Type B pancreatic cell (in vitro differentiated cells): ENCODE data around the gene ENTPD2. TPM values are rescaled to one million over a fixed set of nuclear protein-coding genes. Genes with fewer than 3 reads are reported as not detected.

Experiments
- DNase-seq: peaks from one replicate; pipeline ENCODE4 v3.0.0; 2021; ENCODE audit warnings: mixed read lengths; ENCODE audit not compliant: unreplicated experiment; ENCODE audit errors: extremely low spot score
- H3K27ac Mint-ChIP-seq: 2 replicates; pipeline ENCODE4 v1.8.0; 2021; ENCODE audit warnings: mild to moderate bottlenecking, mixed read lengths
- H3K27me3 Mint-ChIP-seq: 2 replicates; pipeline ENCODE4 v1.8.0; 2021; ENCODE audit warnings: mixed read lengths
- H3K36me3 Mint-ChIP-seq: 2 replicates; pipeline ENCODE4 v1.8.0; 2021; ENCODE audit warnings: mixed read lengths
- H3K4me1 Mint-ChIP-seq: one replicate; pipeline ENCODE4 v1.8.0; 2021; ENCODE audit warnings: mixed read lengths; ENCODE audit not compliant: unreplicated experiment
- H3K4me3 Mint-ChIP-seq: 2 replicates; pipeline ENCODE4 v1.8.0; 2021; ENCODE audit warnings: mild to moderate bottlenecking, mixed read lengths
- H3K9me3 Mint-ChIP-seq: 2 replicates; pipeline ENCODE4 v1.8.0; 2021; ENCODE audit warnings: mixed read lengths
- total RNA-seq: library from RNA; stranded (reverse); gene quantifications from 2 replicates; pipeline ENCODE4 v1.2.1, GENCODE V29; 2021; ENCODE audit warnings: low replicate concordance
- TF ChIP-seq, protein P1 (sequence below): fragments of 200-600 bp; sonication (generic); conservative IDR thresholded peaks from 2 replicates; pipeline ENCODE4 v1.5.0; 2021; ENCODE audit warnings: antibody characterized with exemption, mild to moderate bottlenecking

ENTPD2 gene
- total RNA-seq, 1 donor from 2014 or later, result 3.3 TPM

DNA sequence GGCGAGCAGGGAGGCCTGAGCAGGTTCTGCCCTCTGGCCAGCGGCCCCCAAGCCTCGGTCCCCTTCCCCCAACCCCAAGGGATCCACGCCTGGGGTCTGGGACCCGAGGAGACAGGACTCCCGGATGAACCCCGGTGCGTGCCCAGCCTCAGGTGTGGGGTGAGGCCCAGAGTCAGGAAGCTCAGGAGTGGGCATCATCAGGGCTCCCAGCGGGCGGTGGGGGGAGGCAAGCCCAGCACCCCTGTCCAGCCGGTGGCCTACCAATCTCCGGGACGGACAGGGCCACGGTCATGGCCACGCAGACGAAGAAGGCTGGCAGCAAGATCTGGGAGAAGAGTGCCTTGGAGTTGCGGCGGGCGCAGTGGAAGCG is 40.3 kb downstream of the ENTPD2 start:
- peaks cover 3% of the 10 kb centered on the region for H3K36me3 Mint-ChIP-seq
- H3K4me3 Mint-ChIP-seq, result no peak overlapping the region
- TF ChIP-seq, protein P1, sequence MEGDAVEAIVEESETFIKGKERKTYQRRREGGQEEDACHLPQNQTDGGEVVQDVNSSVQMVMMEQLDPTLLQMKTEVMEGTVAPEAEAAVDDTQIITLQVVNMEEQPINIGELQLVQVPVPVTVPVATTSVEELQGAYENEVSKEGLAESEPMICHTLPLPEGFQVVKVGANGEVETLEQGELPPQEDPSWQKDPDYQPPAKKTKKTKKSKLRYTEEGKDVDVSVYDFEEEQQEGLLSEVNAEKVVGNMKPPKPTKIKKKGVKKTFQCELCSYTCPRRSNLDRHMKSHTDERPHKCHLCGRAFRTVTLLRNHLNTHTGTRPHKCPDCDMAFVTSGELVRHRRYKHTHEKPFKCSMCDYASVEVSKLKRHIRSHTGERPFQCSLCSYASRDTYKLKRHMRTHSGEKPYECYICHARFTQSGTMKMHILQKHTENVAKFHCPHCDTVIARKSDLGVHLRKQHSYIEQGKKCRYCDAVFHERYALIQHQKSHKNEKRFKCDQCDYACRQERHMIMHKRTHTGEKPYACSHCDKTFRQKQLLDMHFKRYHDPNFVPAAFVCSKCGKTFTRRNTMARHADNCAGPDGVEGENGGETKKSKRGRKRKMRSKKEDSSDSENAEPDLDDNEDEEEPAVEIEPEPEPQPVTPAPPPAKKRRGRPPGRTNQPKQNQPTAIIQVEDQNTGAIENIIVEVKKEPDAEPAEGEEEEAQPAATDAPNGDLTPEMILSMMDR, result no peak
- no peak for DNase-seq
- no peaks in the 10 kb centered on the region for H3K9me3 Mint-ChIP-seq
- no peak overlapping the region for H3K27ac Mint-ChIP-seq
- no peaks in the 10 kb centered on the region for H3K4me1 Mint-ChIP-seq
- H3K27me3 Mint-ChIP-seq, result no peaks in the 10 kb centered on the region

- no peak for DNase-seq
- TF ChIP-seq, protein P1, result no peak
- no peak overlapping the region for H3K27ac Mint-ChIP-seq
Observed at GRCh38 chr9:137012694-137013570, 40.9 kb downstream of the ENTPD2 start.

DNA sequence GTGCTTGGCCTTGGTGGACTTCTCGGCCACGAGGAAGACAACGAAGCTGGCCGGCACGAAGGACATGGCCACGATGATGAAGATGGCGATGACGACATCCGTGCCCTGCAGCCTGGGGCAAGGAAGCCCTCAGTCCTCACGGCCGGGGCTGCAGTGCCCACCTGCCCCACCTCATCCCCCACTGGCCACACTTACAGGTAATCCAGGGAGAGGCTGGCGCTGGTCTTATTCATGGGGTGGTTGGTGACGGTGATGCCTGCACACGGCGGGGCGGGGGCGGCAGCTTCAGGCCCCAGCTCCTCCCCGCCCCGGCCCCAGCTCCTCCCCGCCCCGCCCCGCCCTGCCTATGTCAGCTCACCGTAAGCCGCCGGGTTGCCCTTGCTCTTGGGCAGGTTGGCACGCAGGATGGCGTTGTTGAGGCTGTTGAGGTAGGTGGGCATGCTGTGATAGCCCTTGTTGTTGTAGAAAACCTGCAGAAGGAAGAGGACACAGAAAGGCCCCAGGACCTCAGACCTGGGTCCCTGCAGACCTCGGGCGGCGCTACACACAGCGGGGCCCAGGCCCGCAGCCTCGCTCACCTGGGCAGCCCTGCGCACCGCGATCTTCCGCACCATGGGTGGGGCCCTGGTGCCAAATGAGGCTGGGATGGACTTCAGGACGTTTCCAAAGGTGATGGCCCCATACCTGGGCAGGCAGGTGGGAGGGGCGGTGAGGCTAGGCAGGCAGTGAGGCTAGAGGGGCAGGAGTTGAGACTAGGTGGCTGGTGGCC is 41.8 kb downstream of the ENTPD2 start:
- Mint-ChIP-seq H3K4me3 (no peak overlapping the region), H3K4me1 (no peaks in the 10 kb centered on the region), H3K36me3 (peaks cover 3% of the 10 kb centered on the region), H3K9me3 (no peaks in the 10 kb centered on the region), H3K27me3 (no peaks in the 10 kb centered on the region), H3K27ac (no peak overlapping the region)
- no peak for DNase-seq
- TF ChIP-seq, protein P1, result no peak

More at GRCh38 chr9:137012694-137013570, 40.9 kb downstream of the ENTPD2 start:
- no peaks in the 10 kb centered on the region for H3K9me3 Mint-ChIP-seq
- H3K4me1 Mint-ChIP-seq, result no peaks in the 10 kb centered on the region
- peaks cover 3% of the 10 kb centered on the region for H3K36me3 Mint-ChIP-seq
- no peaks in the 10 kb centered on the region for H3K27me3 Mint-ChIP-seq
- H3K4me3 Mint-ChIP-seq, result no peak overlapping the region

GRCh38 chr9:137011156-137011555 is 42.7 kb downstream of the ENTPD2 start:
- no peak for DNase-seq
- Mint-ChIP-seq H3K4me1 (no peaks in the 10 kb centered on the region), H3K9me3 (no peaks in the 10 kb centered on the region), H3K4me3 (no peak overlapping the region), H3K27me3 (no peaks in the 10 kb centered on the region), H3K27ac (no peak overlapping the region), H3K36me3 (no peaks in the 10 kb centered on the region)
- TF ChIP-seq, protein P1, result no peak

GRCh38 chr9:137009938-137010732 is 43.7 kb downstream of the ENTPD2 start:
- Mint-ChIP-seq H3K4me3 (no peak overlapping the region), H3K27me3 (no peaks in the 10 kb centered on the region), H3K9me3 (no peaks in the 10 kb centered on the region), H3K36me3 (no peaks in the 10 kb centered on the region), H3K4me1 (no peaks in the 10 kb centered on the region), H3K27ac (no peak overlapping the region)
- no peak for DNase-seq
- TF ChIP-seq, protein P1, result no peak
